GM19043 (cell line): ENCODE data around the gene FAM89A.

ENCODE experiments used
- ATAC-seq: cut with Tn5 transposase; IDR thresholded peaks from one replicate; pipeline ENCODE4 v1.9.1; 2021; ENCODE audit warnings: low read depth; ENCODE audit not compliant: unreplicated experiment

The FAM89A gene

DNA sequence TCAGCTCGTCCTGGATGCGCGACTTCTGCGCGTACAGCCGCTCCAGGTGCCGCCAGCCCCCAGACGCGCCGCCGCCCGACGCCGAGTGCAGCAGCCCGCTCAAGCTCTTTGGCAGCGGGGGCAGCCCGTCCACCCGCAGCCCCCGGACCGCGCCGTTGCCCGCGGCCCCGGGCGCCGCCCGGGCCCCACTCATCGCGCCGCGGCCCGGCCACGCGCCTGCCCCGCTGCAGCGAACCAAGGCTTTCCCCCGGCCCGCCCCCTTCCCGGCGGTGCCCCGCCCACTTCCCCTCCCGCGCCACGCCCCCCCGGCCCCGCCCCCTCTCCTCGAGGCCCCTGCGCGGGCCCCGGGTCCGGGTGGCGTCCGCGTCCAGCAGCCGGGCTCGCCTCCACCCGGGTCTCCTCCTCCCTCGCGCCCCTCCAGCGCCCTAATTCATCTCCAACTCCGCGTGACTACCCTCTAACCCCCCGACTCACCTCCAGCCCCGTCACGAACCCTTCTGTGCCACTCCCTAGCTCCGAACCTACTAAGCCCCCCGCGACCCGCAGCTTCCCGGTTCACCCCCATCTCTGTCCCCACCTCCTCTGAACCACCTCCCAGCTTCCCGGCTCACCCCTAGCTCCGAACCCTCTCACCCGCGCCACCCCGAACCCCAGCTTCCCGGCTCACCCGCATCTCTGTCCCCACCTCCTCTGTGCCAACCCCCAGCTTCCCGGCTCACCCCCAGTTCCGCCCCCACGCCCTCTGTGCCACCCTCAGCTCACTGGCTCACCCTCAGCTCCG lies at the start of gene FAM89A:
Gene FAM89A, minus strand, starts transcription at position 236 of the 781 bp plus-strand sequence. Its CDS starts 43 bp downstream, at position 193.
- peak; percentile 63 for ATAC-seq

DNA sequence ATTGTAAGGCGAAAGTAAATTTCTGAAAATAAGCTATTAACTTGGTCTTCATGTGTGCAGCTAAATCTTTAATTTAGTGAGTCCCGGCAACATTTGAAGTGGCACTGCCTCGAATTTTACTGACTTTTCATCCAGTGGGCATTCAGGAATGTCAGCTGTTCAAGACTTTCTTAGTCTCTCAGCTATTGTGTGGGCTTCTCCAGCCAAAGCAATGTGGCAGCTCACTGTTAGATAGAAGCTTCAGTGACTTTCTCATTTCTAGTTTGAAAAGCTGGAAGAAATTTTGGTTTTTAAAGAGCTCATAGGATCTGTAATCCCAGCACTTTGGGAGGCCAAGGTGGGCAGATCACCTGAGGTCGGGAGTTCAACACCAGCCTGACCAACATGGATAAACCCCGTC lies 44.3 kb upstream of the FAM89A start:
- ATAC-seq = no peak

DNA sequence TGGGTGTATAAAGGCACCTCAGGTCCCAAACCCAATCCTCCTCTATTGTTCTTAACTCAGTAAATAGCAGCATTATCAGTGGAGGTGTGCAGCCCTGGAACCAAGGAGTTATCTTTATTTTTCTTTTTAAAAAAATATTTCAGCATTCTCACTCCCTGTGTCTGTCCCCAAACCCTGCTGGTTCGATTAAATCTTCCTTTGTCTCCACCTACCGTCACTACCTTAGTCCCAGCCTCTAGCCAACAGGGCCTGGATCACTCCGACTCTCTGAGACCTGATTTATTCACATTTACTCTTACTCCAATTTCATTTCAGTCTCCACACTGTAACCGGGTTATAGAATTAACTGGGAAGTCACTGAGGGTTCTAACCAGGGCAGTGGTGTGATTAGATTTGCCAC lies 39.1 kb upstream of the FAM89A start:
- no peak for ATAC-seq

DNA sequence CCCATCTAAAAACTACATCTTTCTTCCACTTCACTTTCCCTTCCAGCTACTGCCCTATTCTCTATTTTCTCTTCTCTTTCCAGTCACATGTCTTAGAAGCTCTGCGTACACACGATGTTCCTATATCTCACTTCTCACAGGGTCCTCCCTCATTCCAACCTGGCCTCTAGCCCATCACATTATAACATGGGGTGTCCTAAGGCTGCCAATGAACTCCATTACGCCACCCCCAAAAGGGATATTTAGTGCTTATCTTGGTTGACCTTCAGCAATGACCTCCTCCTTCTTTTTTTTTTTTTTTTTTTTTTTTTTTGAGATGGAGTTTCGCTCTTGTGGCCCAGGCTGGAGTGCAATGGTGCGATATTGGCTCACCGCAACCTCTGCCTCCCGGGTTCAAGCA lies 38.2 kb upstream of the FAM89A start:
- no peak for ATAC-seq

DNA sequence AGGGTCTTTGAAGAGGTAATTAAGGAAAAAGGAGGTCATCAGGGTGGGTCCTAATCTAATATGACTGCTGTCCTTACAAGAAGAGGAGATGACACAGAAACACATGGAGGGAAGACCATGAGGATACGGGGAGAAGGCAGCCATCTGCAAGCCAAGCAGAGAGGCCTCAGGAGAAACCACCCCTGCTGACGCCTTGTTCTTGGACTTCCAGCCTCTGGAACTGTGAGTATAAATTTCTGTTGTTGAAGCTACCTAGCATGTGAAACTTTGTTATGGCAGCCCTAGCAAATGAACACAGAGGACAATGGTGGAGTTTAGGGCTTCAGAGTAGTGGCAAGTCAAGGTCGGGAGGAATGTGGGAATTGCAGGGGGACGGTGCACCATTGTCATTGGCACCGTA lies 36.7 kb upstream of the FAM89A start:
- ATAC-seq = no peak

DNA sequence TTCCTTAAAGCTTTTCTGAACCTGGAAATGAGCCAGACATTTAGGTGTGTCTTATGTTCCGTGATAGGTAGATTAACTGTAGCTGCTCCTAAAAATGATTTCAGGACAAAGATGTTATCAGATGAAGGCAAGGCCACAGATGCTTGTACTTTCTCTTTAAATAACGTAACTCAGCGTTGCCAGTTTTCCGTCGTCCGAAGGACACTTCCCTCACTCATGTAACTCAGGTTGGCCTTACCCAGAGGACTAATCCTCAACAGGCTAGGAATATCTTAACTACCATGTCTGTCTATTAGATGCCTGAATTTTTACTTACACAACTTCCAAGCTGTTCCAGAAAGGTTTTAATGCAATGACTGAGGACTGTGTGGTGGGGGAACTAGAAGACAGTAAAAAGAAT lies 35.4 kb upstream of the FAM89A start:
- ATAC-seq = no peak

DNA sequence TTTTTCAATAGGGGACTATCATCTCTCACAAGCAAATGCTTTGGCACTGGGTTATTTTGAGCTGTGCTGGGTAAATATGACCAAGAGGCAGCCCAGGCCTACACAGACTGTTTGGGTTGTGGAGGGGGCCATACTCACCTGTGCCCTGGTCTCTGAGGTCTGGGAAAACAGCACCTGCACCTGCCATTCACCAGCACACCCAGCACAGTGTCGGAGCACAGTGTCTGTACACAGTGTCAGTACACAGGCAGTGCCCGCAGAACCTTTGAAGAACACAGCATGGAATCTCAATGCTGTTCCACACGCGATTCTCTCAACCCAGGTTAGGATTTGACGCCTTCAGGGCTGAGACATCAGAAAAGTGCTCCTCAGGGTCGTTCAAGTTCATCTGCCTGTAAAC lies 35.0 kb upstream of the FAM89A start:
- ATAC-seq = no peak

DNA sequence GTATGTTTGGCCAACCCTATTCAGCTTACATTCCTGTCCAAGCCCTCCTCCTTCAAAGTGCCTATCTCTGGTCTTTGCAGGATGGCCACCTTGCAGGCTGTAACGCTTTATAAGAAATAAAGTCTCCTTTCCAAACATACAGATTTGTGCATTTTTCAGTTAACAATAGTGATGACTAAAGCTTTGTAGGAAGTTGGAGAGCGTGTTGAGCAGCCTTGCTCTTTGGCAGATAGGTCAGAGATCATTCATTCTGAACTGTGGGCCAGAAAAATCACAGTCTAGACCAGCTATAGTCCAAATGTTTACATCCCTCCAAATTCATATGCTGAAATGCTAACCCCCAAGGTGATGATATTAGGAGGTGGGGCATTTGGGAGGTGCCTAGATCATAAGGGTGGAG lies 34.0 kb upstream of the FAM89A start:
- ATAC-seq = no peak

DNA sequence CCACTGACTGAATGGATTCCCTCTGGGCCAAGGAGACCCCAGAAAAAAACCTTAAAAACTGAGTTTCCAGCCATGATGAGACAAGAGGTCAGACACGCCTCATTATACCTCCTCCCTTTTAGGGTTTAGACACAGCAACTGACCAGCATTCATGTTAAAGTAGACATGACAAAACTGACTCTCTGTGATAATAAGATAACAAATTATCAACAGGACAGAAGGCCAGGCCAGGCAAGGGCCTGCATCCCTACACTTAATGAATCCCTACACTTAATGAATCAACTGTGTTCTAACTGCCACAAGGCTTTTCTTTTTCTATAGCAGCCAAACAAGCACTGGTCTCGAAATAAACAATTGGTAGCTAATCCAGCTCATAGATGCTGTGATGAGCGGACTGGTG lies 33.3 kb upstream of the FAM89A start:
- ATAC-seq = no peak

DNA sequence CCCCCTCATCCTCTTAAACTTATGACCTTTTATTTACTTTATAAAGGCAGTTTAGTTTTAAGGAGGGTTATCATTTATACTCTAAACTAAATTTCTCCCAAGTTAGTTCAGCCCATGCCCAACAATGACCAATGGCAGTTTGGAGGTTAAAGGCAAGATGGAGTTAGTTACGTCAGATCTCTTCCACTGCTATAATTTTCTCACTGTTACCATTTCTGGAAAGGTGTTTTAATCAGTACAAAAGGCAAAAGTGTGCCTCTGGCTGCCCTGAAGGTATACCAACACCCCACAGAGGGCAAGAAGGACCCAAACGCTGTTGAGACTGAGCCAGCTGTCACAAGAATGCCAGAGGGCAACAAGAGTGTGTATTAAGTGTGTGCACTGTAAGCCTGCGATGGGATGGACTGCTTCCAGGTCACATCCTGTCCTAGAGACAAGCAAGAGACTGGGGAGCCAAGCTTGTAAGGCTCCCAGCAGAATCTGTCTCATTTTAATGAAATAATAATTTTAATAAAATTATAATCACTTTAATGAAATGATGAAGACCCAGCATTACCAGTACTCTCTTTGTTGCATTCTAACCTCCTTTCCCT lies 32.5 kb upstream of the FAM89A start:
- ATAC-seq = no peak

DNA sequence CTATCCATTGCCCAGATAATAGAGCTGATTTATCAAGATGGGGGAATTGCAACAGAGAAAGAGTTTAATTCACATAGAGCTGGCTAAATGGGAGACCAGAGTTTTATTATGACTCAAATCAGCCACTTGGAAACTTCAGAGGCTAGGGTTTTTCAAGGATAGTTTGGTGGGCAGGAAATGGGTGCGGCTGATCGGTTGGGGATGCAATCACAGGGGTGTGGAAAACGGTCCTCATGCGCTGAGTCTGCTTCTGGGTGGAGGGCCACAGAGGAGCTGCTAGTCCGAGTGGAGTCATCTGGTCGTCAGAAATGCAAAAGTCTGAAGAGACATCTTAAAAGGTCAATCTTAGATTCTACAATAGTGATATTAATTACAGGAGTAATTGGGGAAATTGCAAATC lies 32.0 kb upstream of the FAM89A start:
- no peak for ATAC-seq

DNA sequence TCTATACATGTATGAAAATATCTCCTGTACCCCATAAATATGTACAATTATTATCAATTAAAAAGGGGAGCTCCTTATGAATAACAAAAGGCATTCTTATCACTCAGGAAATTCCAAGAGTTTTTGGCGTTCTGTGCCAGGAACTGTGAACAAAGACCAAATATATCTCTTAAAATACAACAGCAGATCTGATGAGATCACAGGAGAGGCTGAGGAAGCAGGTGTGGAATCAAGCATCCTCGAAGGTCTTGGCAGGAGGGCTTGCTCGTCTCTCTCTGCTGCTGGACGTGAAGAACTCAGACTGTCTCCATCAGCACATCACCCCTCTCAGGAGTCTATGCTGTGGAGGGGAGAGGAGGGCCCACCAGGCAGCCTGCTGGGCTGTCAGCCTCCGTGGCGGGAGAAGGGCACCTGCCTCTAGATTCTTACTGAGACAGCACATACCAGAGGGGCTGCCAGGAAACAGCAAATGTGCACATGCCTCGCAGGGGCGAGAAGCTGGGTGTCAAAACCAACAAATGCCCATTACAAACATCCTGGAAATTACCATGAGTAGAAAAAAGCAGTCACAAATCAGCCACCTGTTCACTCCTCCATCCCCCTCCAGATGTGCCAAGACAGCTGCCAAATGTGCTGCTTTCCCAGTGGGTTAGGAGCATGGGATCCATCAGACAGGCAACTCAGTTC lies 30.8 kb upstream of the FAM89A start:
- ATAC-seq = no peak

DNA sequence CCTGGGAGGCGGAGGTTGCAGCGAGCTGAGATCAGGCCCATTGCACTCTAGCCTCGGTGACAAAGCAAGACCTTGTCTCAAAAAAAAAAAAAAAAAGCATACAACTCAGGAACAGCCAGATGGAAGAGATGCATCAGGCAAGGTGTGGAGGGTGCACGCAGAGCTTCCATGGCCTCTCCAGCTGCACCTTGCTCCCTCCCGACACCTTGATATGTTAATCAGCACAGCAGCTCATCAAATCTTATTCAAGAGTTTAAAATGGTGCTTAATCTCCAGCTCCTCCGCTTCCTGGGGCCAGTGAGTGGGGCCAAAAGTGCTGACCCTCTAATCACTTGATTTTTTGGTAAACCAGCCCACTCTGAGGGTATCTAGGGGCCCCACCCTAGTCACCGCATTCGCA lies 29.3 kb upstream of the FAM89A start:
- ATAC-seq = no peak

DNA sequence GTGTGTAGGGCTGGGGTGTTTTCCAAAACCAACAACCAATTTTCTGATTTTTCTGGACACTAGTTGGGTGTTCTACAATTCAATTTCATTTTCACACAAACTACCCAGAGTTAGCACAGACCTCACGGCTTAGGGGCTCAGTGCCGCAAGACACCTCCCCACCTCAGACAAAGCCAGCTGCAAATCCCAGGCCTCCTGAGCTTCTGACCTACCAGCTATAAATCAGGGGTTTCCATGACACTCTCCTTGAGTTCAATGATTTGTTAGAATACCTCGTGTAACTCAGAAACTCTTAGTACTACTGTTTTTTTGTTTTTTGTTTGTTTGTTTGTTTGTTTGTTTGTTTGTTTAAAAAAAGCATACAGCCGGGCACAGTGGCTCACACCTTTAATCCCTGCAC lies 28.7 kb upstream of the FAM89A start:
- no peak for ATAC-seq

DNA sequence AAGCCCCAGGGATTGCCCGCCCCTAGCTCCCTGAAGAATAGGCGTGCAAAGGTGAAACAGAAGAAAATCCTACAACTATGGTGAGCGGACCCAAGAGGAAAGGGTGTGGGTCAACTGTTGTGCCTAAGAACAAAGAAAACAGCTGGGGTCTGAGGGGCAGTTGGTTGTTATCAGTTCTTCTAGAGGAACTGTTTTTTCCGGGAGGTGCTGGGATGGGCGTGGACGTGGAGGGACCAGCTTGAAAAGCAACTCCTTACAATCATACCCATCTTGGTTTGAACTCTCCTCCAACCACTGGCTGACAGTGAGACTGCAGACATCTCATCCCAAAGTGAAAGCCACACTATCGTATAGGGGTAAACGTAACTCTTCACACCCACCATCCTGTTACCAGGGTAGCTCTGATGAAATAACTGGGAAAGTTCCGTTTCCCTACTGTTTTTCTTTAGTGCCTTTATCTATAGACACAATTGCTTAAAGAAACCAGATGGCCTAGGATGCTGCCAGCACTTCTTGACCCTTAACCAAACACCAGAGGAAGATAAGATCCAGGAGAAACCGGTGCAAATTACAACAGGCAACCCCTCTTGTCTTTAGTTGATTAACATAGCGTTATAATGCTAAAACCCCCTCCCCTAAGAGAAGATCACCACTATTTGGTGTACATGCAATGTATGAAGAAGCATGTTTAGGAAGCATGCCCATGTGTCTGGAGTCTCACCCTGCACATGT lies 25.6 kb upstream of the FAM89A start:
- no peak for ATAC-seq

DNA sequence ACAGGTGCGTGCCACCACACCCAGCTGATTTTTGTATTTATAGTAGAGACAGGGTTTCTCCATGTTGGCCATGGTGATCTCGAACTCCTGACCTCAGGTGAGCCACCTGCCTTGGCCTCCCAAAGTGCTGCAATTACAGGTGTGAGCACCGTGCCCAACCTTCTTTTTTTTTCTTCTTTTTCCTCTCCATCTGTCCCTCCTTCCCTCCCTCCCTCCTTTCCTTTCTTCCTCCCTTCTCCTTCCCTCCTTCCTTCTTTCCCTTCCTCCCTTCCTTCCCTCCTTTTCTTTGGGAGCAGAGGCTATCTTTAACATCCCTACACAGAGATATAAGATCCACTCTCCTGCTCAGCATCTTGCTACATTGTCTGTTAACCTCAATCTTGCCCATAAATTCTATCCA lies 24.4 kb upstream of the FAM89A start:
- ATAC-seq = no peak

DNA sequence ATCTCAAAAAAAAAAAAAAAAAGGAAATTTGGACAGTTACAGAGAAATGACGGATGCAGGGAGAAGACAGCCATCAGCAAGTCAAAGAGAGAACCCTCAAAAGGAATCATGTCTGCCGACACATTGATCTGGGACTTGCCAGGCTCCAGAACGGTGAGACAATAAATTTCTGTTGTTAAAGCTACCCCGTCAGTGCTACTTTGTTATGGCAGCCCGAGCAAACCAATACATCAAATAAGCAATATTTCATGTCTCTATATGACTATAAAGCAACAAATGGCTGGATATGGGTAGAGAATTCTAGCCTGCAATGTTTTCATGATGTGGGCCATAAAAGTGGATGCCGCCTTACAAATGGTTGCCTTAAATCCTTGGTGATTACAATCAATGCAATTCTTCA lies 23.3 kb upstream of the FAM89A start:
- ATAC-seq = no peak

DNA sequence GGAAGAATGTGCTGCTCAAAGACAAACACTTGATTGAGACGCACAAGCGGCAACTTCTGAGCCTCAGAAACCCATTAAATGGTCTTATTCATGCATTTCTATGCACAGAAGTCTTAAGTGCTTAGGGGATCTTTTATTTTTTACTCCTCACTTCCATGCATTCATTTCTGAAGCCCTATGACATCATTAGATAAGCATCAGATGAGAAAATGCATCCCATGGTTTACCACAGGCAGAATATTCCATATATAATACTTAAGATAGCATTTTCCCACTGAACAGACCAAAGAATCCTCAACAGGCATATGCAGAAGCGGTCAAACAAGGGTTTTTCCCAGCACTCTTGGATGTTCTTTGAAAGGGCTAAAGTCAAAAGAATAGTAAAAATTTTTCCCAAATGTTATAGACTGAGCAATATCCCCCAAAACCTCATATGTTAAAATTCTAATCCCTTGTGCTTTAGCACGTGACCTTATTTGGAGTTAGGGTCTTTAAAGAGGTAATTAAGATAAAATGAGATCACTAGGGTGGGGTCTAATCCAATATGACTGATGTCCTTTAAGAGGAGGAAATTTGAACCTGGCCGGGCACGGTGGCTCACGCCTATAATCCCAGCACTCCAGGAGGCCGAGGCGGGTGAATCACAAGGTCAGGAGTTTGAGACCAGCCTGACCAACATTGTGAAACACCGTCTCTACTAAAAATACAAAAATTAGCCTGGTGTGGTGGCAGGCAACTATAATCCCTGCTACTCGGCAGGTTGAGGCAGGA lies 22.6 kb upstream of the FAM89A start:
- ATAC-seq = no peak

DNA sequence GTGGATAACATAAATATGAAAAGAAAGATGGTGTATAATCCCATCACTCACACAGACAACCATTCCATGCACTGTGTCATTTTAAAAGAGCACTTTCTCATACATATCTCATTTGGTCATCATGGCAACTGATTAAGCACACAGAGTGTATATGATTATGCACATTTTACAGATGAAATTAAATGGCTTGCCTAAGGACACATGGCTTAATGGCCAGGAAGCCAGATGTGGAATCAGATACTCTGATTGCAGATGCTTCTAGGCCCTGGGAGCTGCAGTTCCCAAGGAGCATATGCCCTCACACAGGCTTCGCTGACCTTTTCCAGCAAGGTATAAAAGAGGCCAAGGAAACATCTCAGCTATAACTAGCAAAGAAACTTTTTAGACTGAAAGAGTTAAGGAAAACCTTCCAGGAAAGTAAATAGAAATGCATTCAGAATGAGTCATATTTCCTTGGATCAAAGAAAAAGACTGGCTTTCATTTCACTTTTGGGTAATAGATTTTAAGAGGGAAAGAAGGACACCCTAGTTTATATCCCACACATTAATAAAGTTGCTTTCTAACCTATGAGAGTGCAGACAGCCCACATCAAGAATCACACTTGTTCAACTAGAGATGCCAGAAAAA lies 19.6 kb upstream of the FAM89A start:
- no peak for ATAC-seq
